SK-N-SH (cell line): ENCODE data around the gene PLPPR5. TPM values are rescaled to one million over a fixed set of nuclear protein-coding genes. Genes with fewer than 3 reads are reported as not detected.

ENCODE experiments used
- CTCF ChIA-PET: fragments of 300-600, 350-600 bp; formaldehyde crosslinking; extraction: SDS; loops from one replicate; lab custom pipeline; 2021; lab: Yijun Ruan, JAX
- POLR2A ChIA-PET: fragments of 350-600 bp; sonication (Branson Sonifier 250); formaldehyde crosslinking; extraction: SDS; loops from one replicate; lab custom pipeline; 2020; ENCODE audit warnings: antibody characterized with exemption, inconsistent platforms; lab: Yijun Ruan, JAX
- DNase-seq: peaks from one replicate; pipeline ENCODE4 v3.0.0; 2012
- H2AFZ ChIP-seq: fragments of 200-600 bp; sonication (generic); 2 replicates; pipeline ENCODE4 v1.8.1; 2016; ENCODE audit warnings: antibody characterized with exemption, mild to moderate bottlenecking, low read depth
- H3F3A ChIP-seq: fragments of 200-600 bp; sonication (generic); replicated peaks from 2 replicates; pipeline ENCODE3; 2016; ENCODE audit warnings: antibody characterized with exemption, mild to moderate bottlenecking; ENCODE audit not compliant: insufficient read depth
- H3K27ac ChIP-seq, 2 experiments: fragments of 200-500 bp in 1 of 2; fragments of 200-600 bp in 1 of 2; sonication (Bioruptor generic) in 1 of 2; sonication (generic), shearing (Covaris generic) in 1 of 2; 2 replicates each; pipeline versions ENCODE4 v1.5.1 to v1.6.1; 2014 to 2016; ENCODE audit warnings: low read depth in 2 of 2, inconsistent platforms in 1 of 2, low read length in 1 of 2, mild to moderate bottlenecking in 1 of 2, mixed read lengths in 1 of 2
- H3K27me3 ChIP-seq: fragments of 200-600 bp; sonication (generic), shearing (Covaris generic); 2 replicates; pipeline ENCODE4 v1.6.1; 2016; ENCODE audit warnings: mixed run types; ENCODE audit not compliant: insufficient read depth
- H3K36me3 ChIP-seq, 2 experiments: fragments of 200-500 bp in 1 of 2; fragments of 200-600 bp in 1 of 2; sonication (Bioruptor generic) in 1 of 2; sonication (generic) in 1 of 2; replicated peaks in 1 of 2; 2 replicates each; pipeline versions ENCODE3 to v1.5.1; 2014 to 2016; ENCODE audit warnings: low read length in 1 of 2, mild to moderate bottlenecking in 1 of 2; ENCODE audit not compliant: insufficient read depth in 2 of 2, control insufficient read depth in 1 of 2
- H3K4me1 ChIP-seq, 2 experiments: fragments of 200-500 bp in 1 of 2; fragments of 200-600 bp in 1 of 2; sonication (Bioruptor generic) in 1 of 2; sonication (generic), shearing (Covaris generic) in 1 of 2; 2 replicates each; pipeline versions ENCODE4 v1.5.1 to v1.6.1; 2014 to 2016; ENCODE audit warnings: low read depth in 1 of 2, low read length in 1 of 2, mixed run types in 1 of 2; ENCODE audit not compliant: insufficient read depth in 2 of 2, control insufficient read depth in 1 of 2
- H3K4me2 ChIP-seq: fragments of 200-600 bp; sonication (generic), shearing (Covaris generic); 2 replicates; pipeline ENCODE4 v1.6.1; 2017; ENCODE audit warnings: mixed run types
- H3K4me3 ChIP-seq, 2 experiments: fragments of 200-500 bp in 1 of 2; fragments of 200-600 bp in 1 of 2; sonication (Bioruptor generic) in 1 of 2; sonication (generic), shearing (Covaris generic) in 1 of 2; 2 replicates each; pipeline versions ENCODE4 v1.5.1 to v1.8.1; 2014 to 2016; ENCODE audit warnings: low read depth in 2 of 2, inconsistent platforms in 1 of 2, low read length in 1 of 2, mild to moderate bottlenecking in 1 of 2, mixed read lengths in 1 of 2, moderate library complexity in 1 of 2
- H3K79me2 ChIP-seq: fragments of 200-600 bp; sonication (generic); 2 replicates; pipeline ENCODE4 v1.8.1; 2017; ENCODE audit warnings: mild to moderate bottlenecking; ENCODE audit not compliant: insufficient read depth
- H3K9ac ChIP-seq: fragments of 200-600 bp; sonication (generic); 2 replicates; pipeline ENCODE4 v1.6.1; 2017; ENCODE audit warnings: mixed run types
- H3K9me2 ChIP-seq: fragments of 200-600 bp; sonication (generic); 2 replicates; pipeline ENCODE4 v1.6.1; 2017; ENCODE audit warnings: mixed run types
- H3K9me3 ChIP-seq: fragments of 200-600 bp; sonication (generic); 2 replicates; pipeline ENCODE4 v1.6.1; 2017; ENCODE audit warnings: mixed run types, mild to moderate bottlenecking, moderate library complexity
- H4K20me1 ChIP-seq: fragments of 200-600 bp; sonication (generic); 2 replicates; pipeline ENCODE4 v1.6.1; 2017; ENCODE audit warnings: mild to moderate bottlenecking, mixed run types; ENCODE audit not compliant: insufficient read depth
- CHD2 ChIP-seq: fragments of 150-350 bp; IDR thresholded peaks from 2 replicates; pipeline ENCODE4 v1.6.1; 2018; ENCODE audit warnings: low read length; ENCODE audit not compliant: partially characterized antibody
- CTCF ChIP-seq: fragments of 200-600 bp; sonication (generic); IDR thresholded peaks from 2 replicates; pipeline ENCODE4 v1.6.1; 2017; ENCODE audit warnings: antibody characterized with exemption, mild to moderate bottlenecking, moderate library complexity
- EP300 ChIP-seq, 2 experiments: IDR thresholded peaks; 2 replicates each; pipeline versions ENCODE4 v1.4.0 to v1.6.1; 2012; ENCODE audit warnings: borderline replicate concordance in 1 of 2, low read depth in 1 of 2, low read length in 1 of 2
- FOSL2 ChIP-seq: IDR thresholded peaks from 2 replicates; pipeline ENCODE4 v1.4.0; 2012; ENCODE audit warnings: low read depth, mild to moderate bottlenecking, moderate library complexity, borderline replicate concordance
- GABPA ChIP-seq: IDR thresholded peaks from 2 replicates; pipeline ENCODE4 v1.4.0; 2012; ENCODE audit warnings: low read depth, mild to moderate bottlenecking
- JUND ChIP-seq: IDR thresholded peaks from 2 replicates; pipeline ENCODE4 v1.4.0; 2012
- MAX ChIP-seq: IDR thresholded peaks from 2 replicates; pipeline ENCODE4 v1.4.0; 2012; ENCODE audit warnings: low read depth
- MXI1 ChIP-seq: IDR thresholded peaks from 2 replicates; pipeline ENCODE4 v1.6.1; 2012; ENCODE audit warnings: mild to moderate bottlenecking, low read depth, low read length, improper control_type of control experiment
- NRF1 ChIP-seq: IDR thresholded peaks from 2 replicates; pipeline ENCODE4 v1.6.1; 2012; ENCODE audit warnings: low read depth, mild to moderate bottlenecking, low read length
- PBX3 ChIP-seq: IDR thresholded peaks from 2 replicates; pipeline ENCODE4; 2012
- POLR2AphosphoS5 ChIP-seq: IDR thresholded peaks from 2 replicates; pipeline ENCODE4 v1.6.1; 2012; ENCODE audit warnings: low read depth, low read length
- RCOR1 ChIP-seq: fragments of 150-350 bp; IDR thresholded peaks from 2 replicates; pipeline ENCODE4 v1.6.1; 2017; ENCODE audit warnings: antibody characterized with exemption, low read length
- REST ChIP-seq: IDR thresholded peaks from 2 replicates; pipeline ENCODE4 v1.6.1; 2012; ENCODE audit warnings: mild to moderate bottlenecking, low read depth, low read length, moderate library complexity
- SIN3A ChIP-seq: IDR thresholded peaks from 2 replicates; pipeline ENCODE4 v1.6.1; 2012; ENCODE audit warnings: low read depth, mild to moderate bottlenecking, low read length, moderate library complexity, borderline replicate concordance
- SMC3 ChIP-seq: IDR thresholded peaks from 2 replicates; pipeline ENCODE4 v1.6.1; 2012; ENCODE audit warnings: low read depth, low read length, improper control_type of control experiment
- TCF12 ChIP-seq: IDR thresholded peaks from 2 replicates; pipeline ENCODE4 v1.4.0; 2012
- USF2 ChIP-seq: fragments of 150-350 bp; IDR thresholded peaks from 2 replicates; pipeline ENCODE4 v1.6.1; 2017; ENCODE audit warnings: antibody characterized with exemption, low read length, low read depth, borderline replicate concordance
- YY1 ChIP-seq: IDR thresholded peaks from 2 replicates; pipeline ENCODE4 v1.4.0; 2012; ENCODE audit warnings: low read depth, mild to moderate bottlenecking
- WGBS: methylation state at CpG from one replicate; pipeline ENCODE4 v1.1.6; 2017; ENCODE audit warnings: low lambda C conversion rate; 5-methylcytosine and 5-hydroxymethylcytosine counted together
- polyA plus RNA-seq, 3 experiments: library from polyadenylated mRNA; depleted of rRNA; stranded (reverse); fragments of >200 nt; gene quantifications; 2 replicates each; pipeline ENCODE4 v1.2.3, GENCODE V29; 2012

Gene PLPPR5
- polyA plus RNA-seq, 1 of the 3 experiments (the other 2 are of a cell fraction), result 0.23 TPM

GRCh38 chr1:98991127-98992012, 13.3 kb downstream of the PLPPR5 start:
- no peaks in the 10 kb centered on the region for H3K36me3 ChIP-seq
- no peak overlapping the region for H3K4me3 ChIP-seq
- POLR2A ChIA-PET, result no interaction called here
- peaks cover 18% of the 10 kb centered on the region for H3F3A ChIP-seq
- 67% methylated on average over 4 of the region's 4 CpGs for WGBS
- peak overlapping the region; percentile 22 to 62 for H3K27ac ChIP-seq
- H3K4me2 ChIP-seq, result peak overlapping the region; percentile 30; the same call in 1 of the 2 replicates
- H3K4me1 ChIP-seq, result peaks cover 0 to 3% of the 10 kb centered on the region in 2 experiments; a peak in 2 of 4 replicates
- no peak overlapping the region for H3K9ac ChIP-seq
- H3K9me3 ChIP-seq, result no peaks in the 10 kb centered on the region
- CTCF ChIA-PET, result interaction anchor here (0.5 to 1.1 kb wide), 4 partner anchors 10 to 261 kb away, joined by 3 to 4 read pairs (median 3); no protein-coding TSS in a partner anchor
- H3K79me2 ChIP-seq, result no peaks in the 10 kb centered on the region
- no peaks in the 10 kb centered on the region for H3K27me3 ChIP-seq
- no peaks in the 10 kb centered on the region for H4K20me1 ChIP-seq
- TF ChIP-seq FOSL2, result peak; percentile 7; the same call in 1 of the 2 replicates
- TF ChIP-seq CTCF, result peak; percentile 26; the same call in 1 of the 2 replicates
- no peak; the same call in 1 of the 2 replicates for TF ChIP-seq TCF12
- 0 out of 4 replicates have a peak, but pooled peaks of 1 of the 2 experiments have one; percentile 16 for TF ChIP-seq EP300 (IDR thresholded peaks at IDR 0.05; ENCODE audit: borderline replicate concordance in 1 of 2, low read depth in 1 of 2, low read length in 1 of 2)
- no peak for TF ChIP-seq YY1
- no peak for TF ChIP-seq NRF1
- no peak for TF ChIP-seq RCOR1
- TF ChIP-seq SMC3, result no peak
- TF ChIP-seq SIN3A, result no peak
- TF ChIP-seq, all 33 proteins: peak for 3
- Histone ChIP-seq H3K9me2 (no peaks in the 10 kb centered on the region), H2AFZ (peak overlapping the region; percentile 56; the same call in 1 of the 2 replicates)
- no peak for DNase-seq

GRCh38 chr1:98989556-98989907, 15.1 kb downstream of the PLPPR5 start:
- no peak for DNase-seq
- Histone ChIP-seq H3K79me2 (no peaks in the 10 kb centered on the region), H3K9ac (no peak overlapping the region), H4K20me1 (no peaks in the 10 kb centered on the region), H3K4me2 (no peak overlapping the region), H3K4me3 (no peak overlapping the region), H3F3A (peaks cover 18% of the 10 kb centered on the region), H3K36me3 (no peaks in the 10 kb centered on the region), H2AFZ (no peak overlapping the region), H3K9me3 (no peaks in the 10 kb centered on the region), H3K27me3 (no peaks in the 10 kb centered on the region), H3K27ac (peak overlapping the region in 1 of 2 experiments; percentile 16; a peak in 1 of 4 replicates), H3K4me1 (no peaks in the 10 kb centered on the region; a peak in 1 of 4 replicates), H3K9me2 (no peaks in the 10 kb centered on the region)
- POLR2A ChIA-PET, result no interaction called here
- WGBS, result 88% methylated on average over 1 of the region's 1 CpG
- CTCF ChIA-PET, result interaction anchor here (1.0 kb wide), 2 partner anchors 14 to 16 kb away, joined by 3 to 4 read pairs; no protein-coding TSS in a partner anchor
- TF ChIP-seq PBX3, result no peak
- no peak for TF ChIP-seq USF2
- no peak for TF ChIP-seq FOSL2
- TF ChIP-seq MXI1, result no peak
- no peak for TF ChIP-seq POLR2AphosphoS5
- TF ChIP-seq GABPA, result no peak
- TF ChIP-seq REST, result no peak
- TF ChIP-seq SMC3, result no peak
- no peak for TF ChIP-seq RCOR1
- TF ChIP-seq CHD2, result no peak
- no peak for TF ChIP-seq MAX
- no peak for TF ChIP-seq JUND
